CD14-positive monocyte (primary cell): ENCODE measurements around the gene ACTR2. TPM values are rescaled to one million over a fixed set of nuclear protein-coding genes. Genes with fewer than 3 reads are reported as not detected.

Source experiments
- DNase-seq, 3 donors: peaks; one replicate each; pipeline ENCODE4 v3.0.0-alpha.2; 2011 to 2022
- H2AFZ ChIP-seq: 2 replicates; pipeline ENCODE4 v1.6.0; 2012; ENCODE audit warnings: mild to moderate bottlenecking, low read depth, low read length, inconsistent platforms; ENCODE audit not compliant: insufficient read depth, poor library complexity, severe bottlenecking
- H3K27ac ChIP-seq, 2 donors: 1 replicate in 1 of 2; 2 replicates in 1 of 2; pipeline ENCODE4 v1.5.1; 2012 to 2013; ENCODE audit warnings: low read length in 2 of 2, control low read depth in 1 of 2, inconsistent platforms in 1 of 2, low read depth in 1 of 2, mild to moderate bottlenecking in 1 of 2
- H3K27me3 ChIP-seq, 2 donors: one replicate each; pipeline versions ENCODE4 v1.6.0 to v1.6.1; 2011 to 2013; ENCODE audit warnings: low read length in 2 of 2; ENCODE audit not compliant: control insufficient read depth in 2 of 2, insufficient read depth in 2 of 2
- H3K36me3 ChIP-seq, 2 donors: replicated peaks in 1 of 2; 1 replicate in 1 of 2; 2 replicates in 1 of 2; pipeline versions ENCODE4 v1.5.1 to v1.6.1; 2012 to 2013; ENCODE audit warnings: low read length in 2 of 2, control low read depth in 1 of 2, inconsistent platforms in 1 of 2, mild to moderate bottlenecking in 1 of 2; ENCODE audit not compliant: insufficient read depth in 2 of 2, control insufficient read depth in 1 of 2
- H3K4me1 ChIP-seq, 2 donors: 1 replicate in 1 of 2; 2 replicates in 1 of 2; pipeline versions ENCODE4 v1.5.1 to v1.6.1; 2012 to 2013; ENCODE audit warnings: low read length in 2 of 2, control low read depth in 1 of 2, inconsistent platforms in 1 of 2, mild to moderate bottlenecking in 1 of 2, moderate library complexity in 1 of 2; ENCODE audit not compliant: insufficient read depth in 2 of 2, control insufficient read depth in 1 of 2
- H3K4me2 ChIP-seq: replicated peaks from 2 replicates; pipeline ENCODE3; 2012; ENCODE audit warnings: low read length, moderate library complexity, mild to moderate bottlenecking; ENCODE audit not compliant: poor library complexity, severe bottlenecking; ENCODE audit errors: extremely low read depth
- H3K4me3 ChIP-seq, 3 experiments: fragments of 200-600 bp in 1 of 3; sonication (generic) in 1 of 3; replicated peaks in 1 of 3; 1 replicate in 2 of 3; 2 replicates in 1 of 3; pipeline ENCODE4 v1.5.1; 2011 to 2013; ENCODE audit warnings: low read length in 3 of 3, mild to moderate bottlenecking in 3 of 3, control low read depth in 2 of 3, low read depth in 2 of 3, inconsistent platforms in 1 of 3, moderate library complexity in 1 of 3
- H3K79me2 ChIP-seq: 2 replicates; pipeline ENCODE4 v1.6.0; 2012; ENCODE audit warnings: mild to moderate bottlenecking, control low read depth, inconsistent platforms, low read length, moderate library complexity; ENCODE audit not compliant: insufficient read depth
- H3K9ac ChIP-seq: 2 replicates; pipeline ENCODE4 v1.6.0; 2017; ENCODE audit warnings: low read length, mild to moderate bottlenecking; ENCODE audit not compliant: insufficient read depth, poor library complexity, severe bottlenecking
- H3K9me3 ChIP-seq, 2 donors: replicated peaks in 1 of 2; 1 replicate in 1 of 2; 2 replicates in 1 of 2; pipeline versions ENCODE4 v1.5.1 to v1.6.1; 2012 to 2013; ENCODE audit warnings: low read length in 2 of 2, control low read depth in 1 of 2; ENCODE audit not compliant: control insufficient read depth in 1 of 2, insufficient read depth in 1 of 2
- H4K20me1 ChIP-seq: 2 replicates; pipeline ENCODE4 v1.6.0; 2012; ENCODE audit warnings: mild to moderate bottlenecking, low read length, control low read depth, moderate library complexity; ENCODE audit not compliant: insufficient read depth
- H3K27ac Mint-ChIP-seq, 7 donors: one replicate each; pipeline ENCODE4 v1.8.0; 2020; ENCODE audit warnings: mild to moderate bottlenecking in 7 of 7, mixed read lengths in 7 of 7, moderate library complexity in 6 of 7, inconsistent platforms in 2 of 7
- H3K27me3 Mint-ChIP-seq, 3 donors: one replicate each; pipeline ENCODE4 v1.8.0; 2021 to 2022; ENCODE audit warnings: low read depth in 3 of 3, mild to moderate bottlenecking in 3 of 3, mixed read lengths in 3 of 3, moderate library complexity in 3 of 3, inconsistent platforms in 1 of 3
- H3K36me3 Mint-ChIP-seq, 2 donors: one replicate each; pipeline ENCODE4 v1.8.0; 2020; ENCODE audit warnings: mixed read lengths in 2 of 2, inconsistent platforms in 1 of 2, mild to moderate bottlenecking in 1 of 2
- H3K4me1 Mint-ChIP-seq: one replicate; pipeline ENCODE4 v1.8.0; 2020; ENCODE audit warnings: mild to moderate bottlenecking, mixed read lengths
- H3K4me3 Mint-ChIP-seq, 2 donors: one replicate each; pipeline ENCODE4 v1.8.0; 2020; ENCODE audit warnings: mild to moderate bottlenecking in 2 of 2, mixed read lengths in 2 of 2, moderate library complexity in 1 of 2
- H3K9me3 Mint-ChIP-seq, 7 donors: one replicate each; pipeline ENCODE4 v1.8.0; 2020 to 2022; ENCODE audit warnings: mixed read lengths in 7 of 7, mild to moderate bottlenecking in 6 of 7, moderate library complexity in 6 of 7, inconsistent platforms in 2 of 7
- WGBS: methylation state at CpG from one replicate; pipeline ENCODE4 v1.1.5; 2013; ENCODE audit warnings: missing lambda C conversion rate; ENCODE audit not compliant: insufficient coverage; 5-methylcytosine and 5-hydroxymethylcytosine counted together
- intact Hi-C, 2 donors: fragments of 100-400 bp; cut with micrococcal nuclease; formaldehyde crosslinking; loops; one replicate each; pipeline versions ENCODE4 v1.15.0 to v1.15.1; 2023
- polyA plus RNA-seq, 3 donors: library from polyadenylated mRNA; depleted of rRNA in 1 of 3; unstranded in 2 of 3; stranded (reverse) in 1 of 3; fragments of 300-500 nt in 2 of 3; fragments of >200 nt in 1 of 3; fragmentation: Illumina TruSeq in 2 of 3; gene quantifications; 1 replicate in 2 of 3; 2 replicates in 1 of 3; pipeline ENCODE4 v1.2.3, GENCODE V29; 2012 to 2021
- TF ChIP-seq, protein P1 (sequence below): fragments of 200-600 bp; IDR thresholded peaks from one replicate; pipeline ENCODE4 v1.8.0; 2022; ENCODE audit warnings: antibody characterized with exemption, mild to moderate bottlenecking

Gene ACTR2
- polyA plus RNA-seq, 3 donors, result 88.7 to 560 (median 342) TPM

GRCh38 chr2:65213035-65213434, 14.6 kb upstream of the ACTR2 start:
- Histone ChIP-seq H3K36me3 (no peaks in the 10 kb centered on the region), H3K27ac (no peak overlapping the region), H3K27me3 (no peaks in the 10 kb centered on the region), H3K79me2 (no peaks in the 10 kb centered on the region), H3K9ac (no peak overlapping the region), H3K4me1 (peaks cover 0 to 6% of the 10 kb centered on the region in 2 donors), H4K20me1 (no peaks in the 10 kb centered on the region), H3K4me3 (no peak overlapping the region), H3K4me2 (no peak overlapping the region), H2AFZ (no peak overlapping the region), H3K9me3 (no peaks in the 10 kb centered on the region)
- no peak overlapping the region for H3K27ac Mint-ChIP-seq
- no CpG with 5 or more reads among the region's 9 CpGs for WGBS
- peaks cover 0 to 3% (median 0%) of the 10 kb centered on the region in 3 donors for H3K27me3 Mint-ChIP-seq
- H3K4me3 Mint-ChIP-seq, result no peak overlapping the region
- H3K9me3 Mint-ChIP-seq, result no peaks in the 10 kb centered on the region
- peaks cover 0 to 2% of the 10 kb centered on the region in 2 donors for H3K36me3 Mint-ChIP-seq
- intact Hi-C loops, result no loop called here
- H3K4me1 Mint-ChIP-seq, result peaks cover 10% of the 10 kb centered on the region
- no peak for DNase-seq
- TF ChIP-seq, protein P1, sequence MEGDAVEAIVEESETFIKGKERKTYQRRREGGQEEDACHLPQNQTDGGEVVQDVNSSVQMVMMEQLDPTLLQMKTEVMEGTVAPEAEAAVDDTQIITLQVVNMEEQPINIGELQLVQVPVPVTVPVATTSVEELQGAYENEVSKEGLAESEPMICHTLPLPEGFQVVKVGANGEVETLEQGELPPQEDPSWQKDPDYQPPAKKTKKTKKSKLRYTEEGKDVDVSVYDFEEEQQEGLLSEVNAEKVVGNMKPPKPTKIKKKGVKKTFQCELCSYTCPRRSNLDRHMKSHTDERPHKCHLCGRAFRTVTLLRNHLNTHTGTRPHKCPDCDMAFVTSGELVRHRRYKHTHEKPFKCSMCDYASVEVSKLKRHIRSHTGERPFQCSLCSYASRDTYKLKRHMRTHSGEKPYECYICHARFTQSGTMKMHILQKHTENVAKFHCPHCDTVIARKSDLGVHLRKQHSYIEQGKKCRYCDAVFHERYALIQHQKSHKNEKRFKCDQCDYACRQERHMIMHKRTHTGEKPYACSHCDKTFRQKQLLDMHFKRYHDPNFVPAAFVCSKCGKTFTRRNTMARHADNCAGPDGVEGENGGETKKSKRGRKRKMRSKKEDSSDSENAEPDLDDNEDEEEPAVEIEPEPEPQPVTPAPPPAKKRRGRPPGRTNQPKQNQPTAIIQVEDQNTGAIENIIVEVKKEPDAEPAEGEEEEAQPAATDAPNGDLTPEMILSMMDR, result no peak

GRCh38 chr2:65214361-65214760, 13.3 kb upstream of the ACTR2 start:
- Histone ChIP-seq H3K4me2 (no peak overlapping the region), H3K9ac (no peak overlapping the region), H3K4me3 (no peak overlapping the region), H3K36me3 (no peaks in the 10 kb centered on the region), H4K20me1 (no peaks in the 10 kb centered on the region), H3K4me1 (peaks cover 0 to 6% of the 10 kb centered on the region in 2 donors), H3K79me2 (no peaks in the 10 kb centered on the region), H3K9me3 (no peaks in the 10 kb centered on the region), H2AFZ (no peak overlapping the region), H3K27ac (no peak overlapping the region), H3K27me3 (no peaks in the 10 kb centered on the region)
- intact Hi-C loops, result no loop called here
- TF ChIP-seq, protein P1, result no peak
- no CpG with 5 or more reads among the region's 1 CpG for WGBS
- Mint-ChIP-seq H3K4me1 (peaks cover 10% of the 10 kb centered on the region), H3K27ac (no peak overlapping the region), H3K4me3 (no peak overlapping the region), H3K9me3 (no peaks in the 10 kb centered on the region), H3K36me3 (peaks cover 4 to 5% of the 10 kb centered on the region in 2 donors), H3K27me3 (peaks cover 0 to 1% (median 0%) of the 10 kb centered on the region in 3 donors)
- no peak for DNase-seq
